Kidney glomerular epithelial cell (primary cell): ENCODE measurements around the gene ZNF655.
"Not testable (repeated sequence)": the region's sequence is repeated elsewhere in the genome, so short reads cannot be mapped to it uniquely, and the experiment has no call there.

Experiments used
- DNase-seq: peaks from one replicate; lab custom pipeline; 2025; lab: John Stamatoyannopoulos, UW

The ZNF655 gene

GRCh38 chr7:99558306-99559174 is at the start of gene ZNF655:
Gene ZNF655, plus strand, starts transcription at chr7:99558642. Its CDS starts 1,918 bp downstream, at chr7:99560560.
- peak; percentile 79 for DNase-seq

GRCh38 chr7:99514050-99514449 is 44.4 kb upstream of the ZNF655 start:
- no peak for DNase-seq

GRCh38 chr7:99521399-99521798 is 37.0 kb upstream of the ZNF655 start:
- DNase-seq, result no peak

GRCh38 chr7:99525713-99526440 is 32.6 kb upstream of the ZNF655 start:
- no peak for DNase-seq

GRCh38 chr7:99531354-99531765 is 27.1 kb upstream of the ZNF655 start:
- no peak for DNase-seq

GRCh38 chr7:99535667-99536066 is 22.8 kb upstream of the ZNF655 start:
- no peak for DNase-seq

GRCh38 chr7:99539213-99539811 is 19.1 kb upstream of the ZNF655 start:
- DNase-seq, result no peak

- DNase-seq, result no peak
These were observed 17.9 kb upstream of the ZNF655 start for GRCh38 chr7:99540542-99540941.

- no peak for DNase-seq
These were observed 17.2 kb upstream of the ZNF655 start for GRCh38 chr7:99541212-99541611.

GRCh38 chr7:99543081-99543671 is 15.3 kb upstream of the ZNF655 start:
- DNase-seq, result no peak

GRCh38 chr7:99543916-99544315 is 14.5 kb upstream of the ZNF655 start:
- DNase-seq, result no peak

- DNase-seq, result not testable (repeated sequence)
These were observed 13.1 kb upstream of the ZNF655 start for GRCh38 chr7:99545308-99545707.

GRCh38 chr7:99549545-99549944 is 8.9 kb upstream of the ZNF655 start:
- not testable (repeated sequence) for DNase-seq

GRCh38 chr7:99551334-99551733 is 7.1 kb upstream of the ZNF655 start:
- DNase-seq, result peak; percentile 33

GRCh38 chr7:99551767-99552463 is 6.5 kb upstream of the ZNF655 start, which contains the start of gene FAM200A:
Gene FAM200A, minus strand, starts transcription at chr7:99552114. Its CDS starts 3,707 bp downstream, at chr7:99548407.
- peak; percentile 73 for DNase-seq

- no peak for DNase-seq
These were observed 5.4 kb upstream of the ZNF655 start for GRCh38 chr7:99553039-99553438.

GRCh38 chr7:99554939-99555338 is 3.5 kb upstream of the ZNF655 start:
- DNase-seq, result no peak

GRCh38 chr7:99557196-99557607 is 1.2 kb upstream of the ZNF655 start:
- DNase-seq, result no peak

GRCh38 chr7:99557940-99558305 is 519 bp upstream of the ZNF655 start:
- DNase-seq, result no peak

- no peak for DNase-seq
These were observed 903 bp downstream of the ZNF655 start for GRCh38 chr7:99559175-99559915.
